ENCODE results near the gene ACYP2. TPM values are rescaled to one million over a fixed set of nuclear protein-coding genes. Genes with fewer than 3 reads are reported as not detected.
A peak's percentile ranks its signal among the peaks of the same experiment; 100 is the strongest.

The ACYP2 gene
- total RNA-seq, 6 experiments from 2014 or later: 9.6 to 22.9 (median 18.5) TPM

DNA sequence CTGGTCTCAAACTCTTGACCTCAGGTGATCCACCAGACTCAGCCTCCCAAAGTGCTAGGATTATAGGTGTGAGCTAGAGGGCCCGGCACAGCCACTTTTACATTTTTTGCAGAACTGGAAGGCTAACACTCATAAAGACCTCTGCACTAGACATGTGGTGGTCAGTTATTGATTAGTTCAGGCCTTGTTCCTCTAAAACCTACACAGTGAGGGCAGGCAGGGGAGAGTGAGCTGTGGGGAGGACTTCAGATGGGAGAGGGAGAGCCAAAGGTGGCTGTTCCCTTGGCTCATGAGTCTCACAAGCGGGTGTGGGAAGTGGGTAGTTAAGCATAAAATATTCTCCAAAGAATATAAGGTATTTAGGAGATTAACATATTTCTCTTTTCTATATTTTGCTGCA, 29.3 kb upstream of the ACYP2 start:
- intact Hi-C loops (cut with DNase I): no loop called here

DNA sequence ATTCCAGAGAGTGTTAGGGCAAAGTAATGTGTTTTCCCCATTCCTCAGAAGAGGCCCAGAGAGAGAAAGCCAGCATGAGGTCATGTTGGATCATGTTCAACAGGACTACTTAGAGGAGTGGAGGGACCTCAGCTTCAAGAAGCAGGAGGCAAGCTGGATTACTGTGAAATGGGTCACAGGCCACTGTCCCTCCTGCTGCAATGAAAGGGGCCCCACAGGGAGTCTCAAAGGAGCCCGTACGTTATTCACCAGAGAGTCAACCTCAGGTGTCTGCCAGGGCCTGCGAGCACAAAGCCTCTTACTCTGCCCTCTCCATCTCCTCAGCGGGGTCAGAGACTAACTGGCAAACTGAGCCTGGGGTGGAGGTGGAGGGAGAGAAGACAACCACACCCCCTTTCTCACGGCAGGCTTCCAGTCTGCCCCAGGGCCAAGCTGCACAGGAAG, 27.2 kb upstream of the ACYP2 start:
- ATAC-seq: no peak
- 67% methylated on average over 4 of the region's 5 CpGs for WGBS (ENCODE audit: insufficient coverage, low coverage, low lambda C conversion rate, missing lambda C conversion rate)
- TF ChIP-seq, protein P1, sequence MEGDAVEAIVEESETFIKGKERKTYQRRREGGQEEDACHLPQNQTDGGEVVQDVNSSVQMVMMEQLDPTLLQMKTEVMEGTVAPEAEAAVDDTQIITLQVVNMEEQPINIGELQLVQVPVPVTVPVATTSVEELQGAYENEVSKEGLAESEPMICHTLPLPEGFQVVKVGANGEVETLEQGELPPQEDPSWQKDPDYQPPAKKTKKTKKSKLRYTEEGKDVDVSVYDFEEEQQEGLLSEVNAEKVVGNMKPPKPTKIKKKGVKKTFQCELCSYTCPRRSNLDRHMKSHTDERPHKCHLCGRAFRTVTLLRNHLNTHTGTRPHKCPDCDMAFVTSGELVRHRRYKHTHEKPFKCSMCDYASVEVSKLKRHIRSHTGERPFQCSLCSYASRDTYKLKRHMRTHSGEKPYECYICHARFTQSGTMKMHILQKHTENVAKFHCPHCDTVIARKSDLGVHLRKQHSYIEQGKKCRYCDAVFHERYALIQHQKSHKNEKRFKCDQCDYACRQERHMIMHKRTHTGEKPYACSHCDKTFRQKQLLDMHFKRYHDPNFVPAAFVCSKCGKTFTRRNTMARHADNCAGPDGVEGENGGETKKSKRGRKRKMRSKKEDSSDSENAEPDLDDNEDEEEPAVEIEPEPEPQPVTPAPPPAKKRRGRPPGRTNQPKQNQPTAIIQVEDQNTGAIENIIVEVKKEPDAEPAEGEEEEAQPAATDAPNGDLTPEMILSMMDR (IDR thresholded peaks at IDR 0.05): no peak
- no peak for TF ChIP-seq POLR2A (IDR thresholded peaks at IDR 0.05)

More for the DNA sequence above, 29.3 kb upstream of the ACYP2 start:
- H3K36me3 ChIP-seq: no peaks in the 10 kb centered on the region
- WGBS (ENCODE audit: insufficient coverage, low coverage, low lambda C conversion rate, missing lambda C conversion rate): 77% methylated on average over 2 of the region's 2 CpGs
- TF ChIP-seq, protein P1 (IDR thresholded peaks at IDR 0.05): no peak
- TF ChIP-seq POLR2A (IDR thresholded peaks at IDR 0.05): no peak
- H3K27me3 ChIP-seq: no peaks in the 10 kb centered on the region
- no peaks in the 10 kb centered on the region for H3K9me3 ChIP-seq
- no peaks in the 10 kb centered on the region for H3K4me1 ChIP-seq
- H3K4me3 ChIP-seq: no peak overlapping the region
- H3K27ac ChIP-seq: no peak overlapping the region
- ATAC-seq: no peak
- DNase-seq: no peak

DNA sequence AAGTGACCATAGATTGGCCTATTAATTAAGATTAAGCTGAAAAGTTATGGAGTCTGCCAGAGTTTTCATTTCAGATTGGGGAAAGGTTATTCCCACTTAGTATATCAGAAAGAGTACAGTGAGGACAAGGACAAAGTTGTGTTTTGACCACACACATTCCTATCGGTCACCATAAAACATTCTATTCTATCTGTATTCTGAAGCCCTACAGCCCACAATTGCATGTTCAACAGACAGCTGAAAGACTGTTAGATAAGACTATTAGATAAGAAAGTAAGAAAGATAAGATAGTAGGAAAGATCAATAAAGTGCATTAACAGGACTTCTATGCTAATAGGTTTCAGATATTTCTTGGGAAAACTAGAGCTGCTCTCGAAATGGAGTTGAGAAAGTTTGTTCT, 26.7 kb upstream of the ACYP2 start:
- no peak for ATAC-seq
- H3K4me1 ChIP-seq: no peaks in the 10 kb centered on the region
- H3K27ac ChIP-seq: no peak overlapping the region
- no peak for TF ChIP-seq POLR2A (IDR thresholded peaks at IDR 0.05)
- TF ChIP-seq, protein P1 (IDR thresholded peaks at IDR 0.05): no peak
- WGBS (ENCODE audit: insufficient coverage, low coverage, low lambda C conversion rate, missing lambda C conversion rate): 55% methylated on average over 2 of the region's 2 CpGs
- H3K36me3 ChIP-seq: no peaks in the 10 kb centered on the region
- intact Hi-C loops (cut with DNase I): no loop called here
- no peaks in the 10 kb centered on the region for H3K9me3 ChIP-seq
- H3K4me3 ChIP-seq: no peak overlapping the region
- no peak for DNase-seq
- H3K27me3 ChIP-seq: no peaks in the 10 kb centered on the region

More for the DNA sequence above, 27.2 kb upstream of the ACYP2 start:
- Histone ChIP-seq H3K36me3 (no peaks in the 10 kb centered on the region), H3K4me1 (no peaks in the 10 kb centered on the region), H3K27ac (no peak overlapping the region), H3K4me3 (no peak overlapping the region), H3K9me3 (no peaks in the 10 kb centered on the region), H3K27me3 (no peaks in the 10 kb centered on the region)
- no peak for DNase-seq
- intact Hi-C loops (cut with DNase I): no loop called here

DNA sequence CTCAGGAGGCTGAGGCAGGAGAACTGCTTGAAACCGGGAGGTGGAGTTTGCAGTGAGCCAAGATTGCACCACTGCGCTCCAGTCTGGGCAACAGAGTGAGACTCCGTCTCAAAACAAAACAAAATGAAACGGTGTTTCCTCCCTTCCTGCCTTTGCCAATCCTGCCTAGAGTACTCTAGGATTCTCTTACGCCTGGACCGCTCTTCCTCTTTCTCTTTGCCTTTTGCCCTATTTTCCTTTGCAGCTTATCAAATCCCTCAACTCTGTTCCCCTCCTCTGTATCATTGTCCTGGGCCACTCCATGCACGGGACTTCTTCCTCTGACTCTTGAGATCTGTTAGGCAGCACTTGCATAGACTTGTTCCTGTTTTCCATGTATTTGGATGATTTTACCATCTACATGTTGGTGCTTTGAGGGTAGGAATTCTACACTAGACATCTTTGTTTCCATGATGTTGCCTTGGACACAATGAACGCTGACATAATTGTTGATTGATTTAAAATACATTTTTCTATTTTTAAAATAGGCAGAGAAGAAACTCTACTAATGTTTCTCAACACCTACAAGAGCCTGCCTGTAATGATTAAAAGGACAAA, 24.8 kb upstream of the ACYP2 start:
- no peaks in the 10 kb centered on the region for H3K4me1 ChIP-seq
- intact Hi-C loops (cut with DNase I): no loop called here
- H3K27ac ChIP-seq: no peak overlapping the region
- H3K4me3 ChIP-seq: no peak overlapping the region
- TF ChIP-seq POLR2A (IDR thresholded peaks at IDR 0.05): no peak
- TF ChIP-seq, protein P1 (IDR thresholded peaks at IDR 0.05): no peak
- ATAC-seq (peak; percentile 22 to 62 (median 31)), DNase-seq (no peak)
- H3K36me3 ChIP-seq: no peaks in the 10 kb centered on the region
- no peaks in the 10 kb centered on the region for H3K27me3 ChIP-seq
- 72% methylated on average over 6 of the region's 8 CpGs for WGBS (ENCODE audit: insufficient coverage, low coverage, low lambda C conversion rate, missing lambda C conversion rate)
- H3K9me3 ChIP-seq: no peaks in the 10 kb centered on the region

Measured in right lobe of liver (tissue), 6 donors.